Naive B cell (primary cell): Measurements from ENCODE around the gene HAL. TPM values are rescaled to one million over a fixed set of nuclear protein-coding genes. Genes with fewer than 3 reads are reported as not detected.
"Not testable (repeated sequence)": the region's sequence is repeated elsewhere in the genome, so short reads cannot be mapped to it uniquely, and the experiment has no call there.

Experiments used
- ATAC-seq, 2 donors: fragments of 150-1000 bp; cut with Tn5 transposase; 2 replicates each; pipeline ENCODE4 v1.10.0; 2021; ENCODE audit warnings: low read depth in 2 of 2, mild to moderate bottlenecking in 2 of 2, moderate library complexity in 2 of 2
- DNase-seq: peaks from one replicate; pipeline ENCODE4 v3.0.0; 2022
- H3K27ac Mint-ChIP-seq, 6 donors: one replicate each; pipeline ENCODE4 v1.8.0; 2020 to 2022; ENCODE audit warnings: mild to moderate bottlenecking in 6 of 6, mixed read lengths in 6 of 6, moderate library complexity in 5 of 6, inconsistent platforms in 2 of 6
- H3K27me3 Mint-ChIP-seq, 3 donors: one replicate each; pipeline ENCODE4 v1.8.0; 2021 to 2022; ENCODE audit warnings: mixed read lengths in 3 of 3, mild to moderate bottlenecking in 1 of 3
- H3K36me3 Mint-ChIP-seq, 2 donors: one replicate each; pipeline ENCODE4 v1.8.0; 2020 to 2022; ENCODE audit warnings: mixed read lengths in 2 of 2, inconsistent platforms in 1 of 2, mild to moderate bottlenecking in 1 of 2
- H3K4me1 Mint-ChIP-seq, 3 donors: one replicate each; pipeline ENCODE4 v1.8.0; 2020 to 2022; ENCODE audit warnings: mixed read lengths in 3 of 3, inconsistent platforms in 1 of 3, mild to moderate bottlenecking in 1 of 3, moderate library complexity in 1 of 3
- H3K4me3 Mint-ChIP-seq, 8 donors: one replicate each; pipeline ENCODE4 v1.8.0; 2020 to 2022; ENCODE audit warnings: mild to moderate bottlenecking in 8 of 8, mixed read lengths in 8 of 8, moderate library complexity in 8 of 8, inconsistent platforms in 2 of 8
- H3K9me3 Mint-ChIP-seq, 7 donors: one replicate each; pipeline ENCODE4 v1.8.0; 2020 to 2022; ENCODE audit warnings: mixed read lengths in 7 of 7, mild to moderate bottlenecking in 5 of 7, inconsistent platforms in 2 of 7, moderate library complexity in 1 of 7
- polyA plus RNA-seq, 6 donors: library from polyadenylated mRNA; unstranded; fragments of 300-500 nt; fragmentation: Illumina TruSeq; gene quantifications; one replicate each; pipeline ENCODE4 v1.2.3, GENCODE V29; 2021; ENCODE audit warnings: low read depth in 6 of 6

HAL gene
- polyA plus RNA-seq, 6 donors from 2014 or later: 0.36 to 1.4 (median 0.75) TPM; not detected in 2

GRCh38 chr12:95978774-95979173 is 17.4 kb downstream of the HAL start:
- H3K27me3 Mint-ChIP-seq: no peaks in the 10 kb centered on the region
- peaks cover 0 to 15% (median 6%) of the 10 kb centered on the region in 3 donors for H3K4me1 Mint-ChIP-seq
- no peak overlapping the region for H3K27ac Mint-ChIP-seq
- H3K4me3 Mint-ChIP-seq: no peak overlapping the region
- no peak for ATAC-seq
- H3K9me3 Mint-ChIP-seq: no peaks in the 10 kb centered on the region
- H3K36me3 Mint-ChIP-seq: peaks cover 0 to 9% of the 10 kb centered on the region in 2 donors
- DNase-seq: no peak

- Mint-ChIP-seq H3K9me3 (no peaks in the 10 kb centered on the region), H3K4me1 (peaks cover 0 to 18% (median 10%) of the 10 kb centered on the region in 3 donors), H3K4me3 (no peak overlapping the region), H3K27ac (no peak overlapping the region), H3K36me3 (peaks cover 0 to 13% of the 10 kb centered on the region in 2 donors), H3K27me3 (no peaks in the 10 kb centered on the region)
- ATAC-seq (no peak), DNase-seq (no peak)
Measured at GRCh38 chr12:95978351-95978750, 17.8 kb downstream of the HAL start.

- Mint-ChIP-seq H3K4me3 (no peak overlapping the region), H3K9me3 (no peaks in the 10 kb centered on the region), H3K4me1 (peaks cover 0 to 20% (median 12%) of the 10 kb centered on the region in 3 donors), H3K27me3 (no peaks in the 10 kb centered on the region), H3K27ac (no peak overlapping the region), H3K36me3 (peaks cover 0 to 17% of the 10 kb centered on the region in 2 donors)
- ATAC-seq (no peak), DNase-seq (no peak)
Measured at GRCh38 chr12:95977764-95978305, 18.3 kb downstream of the HAL start.

- DNase-seq: no peak
- Mint-ChIP-seq H3K27ac (no peak overlapping the region), H3K27me3 (no peaks in the 10 kb centered on the region), H3K4me3 (peak overlapping the region in 1 of 8 donors; percentile 10), H3K9me3 (no peaks in the 10 kb centered on the region), H3K36me3 (peaks cover 0 to 17% of the 10 kb centered on the region in 2 donors), H3K4me1 (peaks cover 0 to 20% (median 12%) of the 10 kb centered on the region in 3 donors)
- ATAC-seq: no peak
Measured at GRCh38 chr12:95976416-95976832, 19.7 kb downstream of the HAL start.

GRCh38 chr12:95975491-95975890 is 20.7 kb downstream of the HAL start:
- H3K9me3 Mint-ChIP-seq: no peaks in the 10 kb centered on the region

GRCh38 chr12:95974358-95974757 is 21.8 kb downstream of the HAL start:
- Mint-ChIP-seq H3K4me1 (peaks cover 0 to 20% (median 12%) of the 10 kb centered on the region in 3 donors), H3K27me3 (no peaks in the 10 kb centered on the region), H3K27ac (peak overlapping the region in 1 of 6 donors; percentile 86), H3K9me3 (no peaks in the 10 kb centered on the region), H3K36me3 (peaks cover 0 to 17% of the 10 kb centered on the region in 2 donors), H3K4me3 (peak overlapping the region in 1 of 8 donors; percentile 34)
- DNase-seq (no peak), ATAC-seq (no peak)

More at GRCh38 chr12:95975491-95975890, 20.7 kb downstream of the HAL start:
- Mint-ChIP-seq H3K4me1 (peaks cover 0 to 20% (median 12%) of the 10 kb centered on the region in 3 donors), H3K27me3 (no peaks in the 10 kb centered on the region), H3K27ac (peak overlapping the region in 1 of 6 donors; percentile 16), H3K4me3 (no peak overlapping the region), H3K36me3 (peaks cover 0 to 17% of the 10 kb centered on the region in 2 donors)
- DNase-seq: no peak
- no peak for ATAC-seq

- Mint-ChIP-seq H3K4me3 (no peak overlapping the region), H3K27ac (peak overlapping the region in 1 of 6 donors; percentile 9), H3K36me3 (peaks cover 0 to 17% of the 10 kb centered on the region in 2 donors), H3K4me1 (peaks cover 0 to 20% (median 12%) of the 10 kb centered on the region in 3 donors), H3K27me3 (no peaks in the 10 kb centered on the region), H3K9me3 (no peaks in the 10 kb centered on the region)
- DNase-seq: no peak
- ATAC-seq: no peak
Measured at GRCh38 chr12:95972832-95973456, 23.2 kb downstream of the HAL start.

GRCh38 chr12:95970905-95971304 is 25.2 kb downstream of the HAL start:
- no peaks in the 10 kb centered on the region for H3K27me3 Mint-ChIP-seq
- H3K36me3 Mint-ChIP-seq: peaks cover 10 to 11% of the 10 kb centered on the region in 2 donors
- DNase-seq (no peak), ATAC-seq (no peak)
- peak overlapping the region in 1 of 8 donors; percentile 37 for H3K4me3 Mint-ChIP-seq
- peak overlapping the region in 1 of 6 donors; percentile 75 for H3K27ac Mint-ChIP-seq
- no peaks in the 10 kb centered on the region for H3K9me3 Mint-ChIP-seq
- H3K4me1 Mint-ChIP-seq: peaks cover 0 to 20% (median 12%) of the 10 kb centered on the region in 3 donors

GRCh38 chr12:95969116-95969515 is 27.0 kb downstream of the HAL start:
- not testable (repeated sequence) for DNase-seq, H3K27ac Mint-ChIP-seq, H3K9me3 Mint-ChIP-seq, ATAC-seq, H3K27me3 Mint-ChIP-seq, H3K4me3 Mint-ChIP-seq, H3K4me1 Mint-ChIP-seq
- peaks cover 9 to 10% of the 10 kb centered on the region in 2 donors for H3K36me3 Mint-ChIP-seq

GRCh38 chr12:95967301-95967700 is 28.8 kb downstream of the HAL start:
- DNase-seq: no peak
- no peak overlapping the region for H3K4me3 Mint-ChIP-seq
- no peaks in the 10 kb centered on the region for H3K27me3 Mint-ChIP-seq
- H3K4me1 Mint-ChIP-seq: no peaks in the 10 kb centered on the region
- peaks cover 0 to 10% of the 10 kb centered on the region in 2 donors for H3K36me3 Mint-ChIP-seq
- H3K27ac Mint-ChIP-seq: no peak overlapping the region
- ATAC-seq: no peak
- H3K9me3 Mint-ChIP-seq: no peaks in the 10 kb centered on the region

- H3K27ac Mint-ChIP-seq: peak overlapping the region in 2 of 6 donors; percentile 7 to 18
- no peak for DNase-seq
- no peaks in the 10 kb centered on the region for H3K4me1 Mint-ChIP-seq
- H3K36me3 Mint-ChIP-seq: peaks cover 3 to 10% of the 10 kb centered on the region in 2 donors
- H3K27me3 Mint-ChIP-seq: peaks cover 0 to 6% (median 3%) of the 10 kb centered on the region in 3 donors
- no peaks in the 10 kb centered on the region for H3K9me3 Mint-ChIP-seq
- ATAC-seq: no peak
- no peak overlapping the region for H3K4me3 Mint-ChIP-seq
Measured at GRCh38 chr12:95966287-95966870, 29.8 kb downstream of the HAL start.

- no peak overlapping the region for H3K27ac Mint-ChIP-seq
- H3K36me3 Mint-ChIP-seq: peaks cover 4 to 10% of the 10 kb centered on the region in 2 donors
- H3K4me1 Mint-ChIP-seq: no peaks in the 10 kb centered on the region
- DNase-seq (no peak), ATAC-seq (peak in 1 of 2 donors; percentile 16)
- H3K4me3 Mint-ChIP-seq: no peak overlapping the region
- no peaks in the 10 kb centered on the region for H3K9me3 Mint-ChIP-seq
- H3K27me3 Mint-ChIP-seq: peaks cover 0 to 17% (median 8%) of the 10 kb centered on the region in 3 donors
Measured at GRCh38 chr12:95963096-95963495, 33.0 kb downstream of the HAL start.

- Mint-ChIP-seq H3K27me3 (peaks cover 0 to 17% (median 8%) of the 10 kb centered on the region in 3 donors), H3K4me3 (no peak overlapping the region)
Measured at GRCh38 chr12:95962222-95962621, 33.9 kb downstream of the HAL start.

GRCh38 chr12:95960241-95960640 is 35.9 kb downstream of the HAL start:
- no peaks in the 10 kb centered on the region for H3K9me3 Mint-ChIP-seq
- no peak overlapping the region for H3K4me3 Mint-ChIP-seq
- H3K27me3 Mint-ChIP-seq: peaks cover 0 to 18% (median 8%) of the 10 kb centered on the region in 3 donors
- no peaks in the 10 kb centered on the region for H3K4me1 Mint-ChIP-seq
- H3K36me3 Mint-ChIP-seq: peaks cover 0 to 4% of the 10 kb centered on the region in 2 donors
- no peak for DNase-seq
- no peak for ATAC-seq
- H3K27ac Mint-ChIP-seq: no peak overlapping the region

More at GRCh38 chr12:95962222-95962621, 33.9 kb downstream of the HAL start:
- no peak for ATAC-seq
- no peak for DNase-seq
- H3K27ac Mint-ChIP-seq: no peak overlapping the region
- no peaks in the 10 kb centered on the region for H3K4me1 Mint-ChIP-seq
- peaks cover 4 to 10% of the 10 kb centered on the region in 2 donors for H3K36me3 Mint-ChIP-seq
- H3K9me3 Mint-ChIP-seq: no peaks in the 10 kb centered on the region
